SK-N-SH (cell line): Measurements from ENCODE around the gene ZNG1F.
"Not testable (repeated sequence)": the region's sequence is repeated elsewhere in the genome, so short reads cannot be mapped to it uniquely, and the experiment has no call there.

ENCODE experiments used
- CTCF ChIP-seq: fragments of 200-600 bp; sonication (generic); IDR thresholded peaks from 2 replicates; pipeline ENCODE4 v1.6.1; 2017; ENCODE audit warnings: antibody characterized with exemption, mild to moderate bottlenecking, moderate library complexity
- EZH2phosphoT487 ChIP-seq: fragments of 200-600 bp; sonication (generic); IDR thresholded peaks from 2 replicates; pipeline ENCODE4 v1.6.1; 2017; ENCODE audit warnings: low read depth, mixed run types, mild to moderate bottlenecking, antibody characterized with exemption, moderate library complexity, borderline replicate concordance
- FOXM1 ChIP-seq: IDR thresholded peaks from 2 replicates; pipeline ENCODE4 v1.4.0; 2012; ENCODE audit warnings: low read depth, mild to moderate bottlenecking
- IRF3 ChIP-seq: fragments of 150-350 bp; IDR thresholded peaks from 2 replicates; pipeline ENCODE4 v1.6.1; 2016; ENCODE audit warnings: mild to moderate bottlenecking, low read depth, low read length
- MAX ChIP-seq: IDR thresholded peaks from 2 replicates; pipeline ENCODE4 v1.4.0; 2012; ENCODE audit warnings: low read depth
- NFIC ChIP-seq: IDR thresholded peaks from 2 replicates; pipeline ENCODE4 v1.4.0; 2012; ENCODE audit warnings: borderline replicate concordance
- RAD21 ChIP-seq: IDR thresholded peaks from 2 replicates; pipeline ENCODE4 v1.6.1; 2012; ENCODE audit warnings: mild to moderate bottlenecking, low read length
- RFX5 ChIP-seq: IDR thresholded peaks from 2 replicates; pipeline ENCODE4 v1.6.1; 2012; ENCODE audit warnings: mild to moderate bottlenecking, improper control_type of control experiment, low read length
- SIN3A ChIP-seq: IDR thresholded peaks from 2 replicates; pipeline ENCODE4 v1.6.1; 2012; ENCODE audit warnings: low read depth, mild to moderate bottlenecking, low read length, moderate library complexity, borderline replicate concordance
- TEAD4 ChIP-seq: IDR thresholded peaks from 2 replicates; pipeline ENCODE4 v1.4.0; 2012; ENCODE audit warnings: mild to moderate bottlenecking, borderline replicate concordance; ENCODE audit not compliant: insufficient read depth
- USF2 ChIP-seq: fragments of 150-350 bp; IDR thresholded peaks from 2 replicates; pipeline ENCODE4 v1.6.1; 2017; ENCODE audit warnings: antibody characterized with exemption, low read length, low read depth, borderline replicate concordance

- not testable (repeated sequence) for TF ChIP-seq CTCF, NFIC, USF2, TEAD4, IRF3, EZH2phosphoT487, RAD21, SIN3A, FOXM1, MAX, RFX5
Measured at GRCh38 chr9:41234811-41235805, 46.0 kb upstream of the ZNG1F start.
